ENCODE results near the gene ENOX2. TPM values are rescaled to one million over a fixed set of nuclear protein-coding genes. Genes with fewer than 3 reads are reported as not detected.
"Not testable (repeated sequence)": the region's sequence is repeated elsewhere in the genome, so short reads cannot be mapped to it uniquely, and the experiment has no call there.

Gene ENOX2
- total RNA-seq, 2 experiments from 2014 or later, result 10.9 to 14.2 TPM

DNA sequence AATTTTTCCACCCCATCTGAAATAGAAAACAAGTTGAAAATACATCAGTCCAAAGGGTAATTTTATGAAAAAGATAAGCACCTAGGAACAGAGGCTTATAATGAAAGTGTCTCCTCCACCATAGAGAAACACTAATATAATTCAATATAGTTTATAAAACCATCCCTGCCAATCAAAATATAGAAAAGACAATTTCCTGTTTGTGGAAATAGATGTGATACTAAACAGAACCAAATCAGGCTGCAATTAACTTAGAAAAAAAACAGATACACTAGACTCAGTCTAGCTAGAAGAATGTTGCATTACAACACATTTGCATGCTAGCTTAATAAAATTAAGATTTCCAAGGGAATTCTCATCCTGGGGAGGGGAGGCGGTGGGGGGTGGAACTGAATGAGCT, 68.2 kb downstream of the ENOX2 start:
- H3K4me3 Mint-ChIP-seq, result no peak overlapping the region
- H3K36me3 Mint-ChIP-seq (ENCODE audit: low read depth), result no peaks in the 10 kb centered on the region
- no peak for DNase-seq

GRCh38 chrX:130834149-130834548, 68.9 kb downstream of the ENOX2 start:
- no peaks in the 10 kb centered on the region for H3K27me3 Mint-ChIP-seq (ENCODE audit: low read depth)
- ATAC-seq (no peak), DNase-seq (no peak)
- H3K27ac Mint-ChIP-seq, result no peak overlapping the region
- H3K9me3 Mint-ChIP-seq (ENCODE audit: insufficient read depth), result no peaks in the 10 kb centered on the region
- no peak overlapping the region for H3K4me3 Mint-ChIP-seq
- CTCF ChIA-PET, result no interaction called here
- H3K36me3 Mint-ChIP-seq (ENCODE audit: low read depth), result no peaks in the 10 kb centered on the region
- POLR2A ChIA-PET, result no interaction called here
- H3K4me1 Mint-ChIP-seq (ENCODE audit: low read depth), result no peaks in the 10 kb centered on the region

More for the DNA sequence above, 68.2 kb downstream of the ENOX2 start:
- ChIA-PET CTCF (no interaction called here), POLR2A (no interaction called here)
- ATAC-seq, result no peak
- Mint-ChIP-seq H3K27ac (no peak overlapping the region), H3K4me1 (ENCODE audit: low read depth) (no peaks in the 10 kb centered on the region), H3K9me3 (ENCODE audit: insufficient read depth) (no peaks in the 10 kb centered on the region), H3K27me3 (ENCODE audit: low read depth) (no peaks in the 10 kb centered on the region)

DNA sequence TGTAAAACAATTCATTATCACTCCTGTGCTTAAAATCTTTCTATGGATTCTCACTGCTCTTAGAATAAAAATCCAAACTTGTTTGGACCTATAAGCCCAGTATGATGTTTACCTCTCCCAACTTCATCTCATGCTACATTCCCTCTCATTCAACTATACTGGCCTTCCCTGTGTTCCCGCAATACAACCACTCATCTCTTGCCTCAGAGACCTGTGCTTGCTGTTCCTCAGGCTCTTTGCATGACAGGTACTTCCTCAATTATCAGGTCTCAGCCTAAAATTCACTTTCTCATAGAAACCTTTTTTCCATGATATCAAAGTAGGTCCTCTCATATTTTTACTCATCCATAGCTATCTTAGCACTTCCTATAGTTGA, 71.7 kb downstream of the ENOX2 start:
- H3K4me1 Mint-ChIP-seq (ENCODE audit: low read depth), result no peaks in the 10 kb centered on the region
- H3K27me3 Mint-ChIP-seq (ENCODE audit: low read depth), result no peaks in the 10 kb centered on the region
- H3K36me3 Mint-ChIP-seq (ENCODE audit: low read depth), result no peaks in the 10 kb centered on the region
- ATAC-seq (no peak), DNase-seq (no peak)
- no peak overlapping the region for H3K4me3 Mint-ChIP-seq
- H3K27ac Mint-ChIP-seq, result no peak overlapping the region
- no peaks in the 10 kb centered on the region for H3K9me3 Mint-ChIP-seq (ENCODE audit: insufficient read depth)
- ChIA-PET POLR2A (no interaction called here), CTCF (no interaction called here)

DNA sequence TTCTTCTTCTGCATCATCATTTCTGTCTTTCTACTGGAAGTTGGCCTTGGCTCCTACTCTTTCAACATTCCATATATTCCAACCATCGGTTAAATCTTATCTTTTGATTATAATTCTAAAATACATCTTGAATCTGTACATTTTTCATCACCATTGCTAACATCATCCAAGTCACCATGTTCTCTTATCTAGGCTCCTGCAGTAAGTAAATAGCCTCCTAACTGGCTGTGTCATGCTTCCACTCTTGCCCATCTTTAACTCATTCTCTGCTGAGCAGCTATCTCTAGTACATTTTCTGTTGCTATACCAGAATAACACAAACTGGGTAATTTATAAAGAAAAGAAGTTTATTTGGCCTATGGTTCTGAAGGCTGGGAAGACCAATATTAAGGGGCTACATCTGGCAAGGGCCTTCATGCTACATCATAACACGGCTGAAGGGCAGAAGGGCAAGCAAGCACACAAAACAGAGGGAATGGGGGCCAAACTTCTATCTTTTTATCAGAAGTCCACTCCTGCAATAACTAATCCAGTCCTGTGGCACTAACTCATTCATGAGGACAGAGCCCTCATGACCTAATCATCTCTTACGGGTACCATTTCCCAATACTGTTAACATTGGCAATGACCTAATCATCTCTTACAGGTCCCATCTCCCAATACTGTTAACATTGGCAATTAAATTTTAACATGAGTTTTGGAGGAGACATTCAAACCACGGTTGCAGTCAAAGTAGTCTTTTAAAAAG, 72.2 kb downstream of the ENOX2 start:
- Mint-ChIP-seq H3K27me3 (ENCODE audit: low read depth) (no peaks in the 10 kb centered on the region), H3K4me3 (no peak overlapping the region), H3K27ac (no peak overlapping the region), H3K9me3 (ENCODE audit: insufficient read depth) (no peaks in the 10 kb centered on the region), H3K4me1 (ENCODE audit: low read depth) (no peaks in the 10 kb centered on the region), H3K36me3 (ENCODE audit: low read depth) (no peaks in the 10 kb centered on the region)
- ChIA-PET POLR2A (no interaction called here), CTCF (no interaction called here)
- no peak for DNase-seq
- no peak for ATAC-seq

DNA sequence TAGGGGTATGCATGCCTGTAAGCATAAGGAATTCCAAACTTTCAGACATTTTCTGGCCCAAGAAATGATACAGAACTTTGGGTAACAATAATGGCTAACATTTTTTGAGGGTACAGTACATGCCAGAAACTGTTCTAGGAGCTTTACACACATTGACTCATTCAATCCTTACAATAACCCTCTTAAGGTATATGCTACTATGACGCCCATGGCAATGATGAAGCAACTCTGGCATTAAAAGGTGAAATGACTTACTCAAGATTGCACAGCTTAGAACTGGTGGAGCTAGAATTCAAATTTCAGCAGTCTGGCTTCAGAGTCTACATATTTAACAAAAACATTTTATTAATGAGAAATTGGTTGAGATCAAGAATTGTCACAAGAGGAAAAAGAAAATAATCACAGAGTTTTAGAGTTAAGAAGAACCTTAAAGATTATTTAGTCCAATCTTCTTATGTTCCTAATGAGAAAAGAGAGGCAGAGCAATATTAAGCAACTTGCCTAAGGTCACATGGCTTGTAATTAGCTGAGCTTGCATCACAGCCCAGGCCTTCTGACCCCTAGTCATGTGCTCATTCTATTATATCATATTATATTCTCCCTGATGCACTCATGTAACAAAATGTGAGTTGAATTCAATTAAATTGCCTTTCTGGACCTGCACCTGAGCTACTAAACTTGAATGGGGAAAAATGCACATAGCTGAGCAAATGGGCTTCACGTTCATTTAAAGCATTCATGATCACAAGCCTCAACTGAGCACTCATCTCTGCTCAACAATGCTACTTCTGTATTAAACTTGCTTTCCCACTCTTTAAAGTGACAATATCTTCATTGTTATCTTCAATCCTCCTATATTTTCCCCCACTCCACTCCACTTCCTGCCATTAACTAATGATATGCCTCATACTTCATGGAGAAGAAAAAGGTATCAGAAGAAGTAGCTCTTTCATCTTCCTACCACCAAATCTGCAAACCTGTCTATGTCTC, 73.2 kb downstream of the ENOX2 start:
- ChIA-PET CTCF (no interaction called here), POLR2A (no interaction called here)
- Mint-ChIP-seq H3K9me3 (ENCODE audit: insufficient read depth) (no peaks in the 10 kb centered on the region), H3K27me3 (ENCODE audit: low read depth) (no peaks in the 10 kb centered on the region), H3K4me1 (ENCODE audit: low read depth) (no peaks in the 10 kb centered on the region), H3K27ac (no peak overlapping the region), H3K4me3 (no peak overlapping the region), H3K36me3 (ENCODE audit: low read depth) (no peaks in the 10 kb centered on the region)
- no peak for DNase-seq
- ATAC-seq, result no peak

- POLR2A ChIA-PET, result no interaction called here
- no peak for DNase-seq
Measured at GRCh38 chrX:130828641-130829040, 74.4 kb downstream of the ENOX2 start.

GRCh38 chrX:130827648-130828047, 75.4 kb downstream of the ENOX2 start:
- no peaks in the 10 kb centered on the region for H3K9me3 Mint-ChIP-seq (ENCODE audit: insufficient read depth)
- ATAC-seq, result no peak
- CTCF ChIA-PET, result no interaction called here

More at GRCh38 chrX:130828641-130829040, 74.4 kb downstream of the ENOX2 start:
- Mint-ChIP-seq H3K4me3 (no peak overlapping the region), H3K27ac (no peak overlapping the region), H3K4me1 (ENCODE audit: low read depth) (no peaks in the 10 kb centered on the region), H3K9me3 (ENCODE audit: insufficient read depth) (no peaks in the 10 kb centered on the region), H3K36me3 (ENCODE audit: low read depth) (no peaks in the 10 kb centered on the region), H3K27me3 (ENCODE audit: low read depth) (no peaks in the 10 kb centered on the region)
- CTCF ChIA-PET, result no interaction called here
- ATAC-seq, result no peak

GRCh38 chrX:130826249-130826648, 76.8 kb downstream of the ENOX2 start:
- POLR2A ChIA-PET, result no interaction called here
- ATAC-seq, result no peak
- H3K27me3 Mint-ChIP-seq (ENCODE audit: low read depth), result no peaks in the 10 kb centered on the region
- H3K4me1 Mint-ChIP-seq (ENCODE audit: low read depth), result no peaks in the 10 kb centered on the region
- no peak overlapping the region for H3K4me3 Mint-ChIP-seq
- H3K27ac Mint-ChIP-seq, result no peak overlapping the region
- H3K36me3 Mint-ChIP-seq (ENCODE audit: low read depth), result no peaks in the 10 kb centered on the region
- no peak for DNase-seq
- CTCF ChIA-PET, result no interaction called here
- no peaks in the 10 kb centered on the region for H3K9me3 Mint-ChIP-seq (ENCODE audit: insufficient read depth)

More at GRCh38 chrX:130827648-130828047, 75.4 kb downstream of the ENOX2 start:
- POLR2A ChIA-PET, result no interaction called here
- Mint-ChIP-seq H3K27me3 (ENCODE audit: low read depth) (no peaks in the 10 kb centered on the region), H3K4me3 (no peak overlapping the region), H3K36me3 (ENCODE audit: low read depth) (no peaks in the 10 kb centered on the region), H3K27ac (no peak overlapping the region), H3K4me1 (ENCODE audit: low read depth) (no peaks in the 10 kb centered on the region)
- no peak for DNase-seq

GRCh38 chrX:130825525-130825924, 77.5 kb downstream of the ENOX2 start:
- Mint-ChIP-seq H3K36me3 (ENCODE audit: low read depth) (peaks cover 1% of the 10 kb centered on the region), H3K27ac (no peak overlapping the region), H3K4me1 (ENCODE audit: low read depth) (peaks cover 2% of the 10 kb centered on the region), H3K9me3 (ENCODE audit: insufficient read depth) (no peaks in the 10 kb centered on the region), H3K4me3 (no peak overlapping the region), H3K27me3 (ENCODE audit: low read depth) (no peaks in the 10 kb centered on the region)
- no peak for ATAC-seq
- no peak for DNase-seq
- CTCF ChIA-PET, result no interaction called here
- POLR2A ChIA-PET, result no interaction called here

- ATAC-seq; H3K36me3 Mint-ChIP-seq (ENCODE audit: low read depth); H3K4me3 Mint-ChIP-seq; H3K27me3 Mint-ChIP-seq (ENCODE audit: low read depth); DNase-seq; H3K4me1 Mint-ChIP-seq (ENCODE audit: low read depth); H3K9me3 Mint-ChIP-seq (ENCODE audit: insufficient read depth); POLR2A ChIA-PET; H3K27ac Mint-ChIP-seq; CTCF ChIA-PET: not testable (repeated sequence)
Measured at GRCh38 chrX:130819367-130819766, 83.6 kb downstream of the ENOX2 start.

GRCh38 chrX:130813932-130814331, 89.1 kb downstream of the ENOX2 start:
- ATAC-seq; H3K27ac Mint-ChIP-seq; H3K4me1 Mint-ChIP-seq (ENCODE audit: low read depth); H3K9me3 Mint-ChIP-seq (ENCODE audit: insufficient read depth); H3K36me3 Mint-ChIP-seq (ENCODE audit: low read depth); POLR2A ChIA-PET; H3K4me3 Mint-ChIP-seq; DNase-seq; H3K27me3 Mint-ChIP-seq (ENCODE audit: low read depth): not testable (repeated sequence)
- CTCF ChIA-PET, result interaction anchor here (0.9 kb wide), 1 partner anchor 10 kb away, joined by 3 read pairs; no protein-coding TSS in a partner anchor

DNA sequence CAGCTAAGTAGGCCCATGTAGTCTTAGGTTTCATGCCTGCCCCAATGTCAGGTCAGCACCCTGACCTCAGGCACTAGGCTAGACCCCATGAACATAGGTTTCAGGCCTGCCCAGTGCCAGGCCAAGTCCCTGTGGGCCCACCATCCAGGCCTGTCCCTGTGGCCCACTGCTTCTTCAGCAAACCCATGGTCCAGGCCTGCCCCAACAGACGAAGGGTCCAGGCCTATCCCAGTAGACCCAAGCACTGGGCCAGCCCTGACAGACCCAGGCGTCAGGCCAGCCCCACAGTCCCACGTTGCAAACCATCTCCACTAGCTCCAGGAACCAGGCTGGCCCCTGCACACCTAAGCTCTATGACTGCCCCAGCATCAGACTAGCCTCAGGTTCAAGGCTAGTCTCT, 92.4 kb downstream of the ENOX2 start:
- peaks cover 3% of the 10 kb centered on the region for H3K4me1 Mint-ChIP-seq (ENCODE audit: low read depth)
- POLR2A ChIA-PET, result no interaction called here
- peaks cover 5% of the 10 kb centered on the region for H3K9me3 Mint-ChIP-seq (ENCODE audit: insufficient read depth)
- ATAC-seq (no peak), DNase-seq (no peak)
- no peaks in the 10 kb centered on the region for H3K36me3 Mint-ChIP-seq (ENCODE audit: low read depth)
- no peak overlapping the region for H3K4me3 Mint-ChIP-seq
- H3K27ac Mint-ChIP-seq, result no peak overlapping the region
- CTCF ChIA-PET, result no interaction called here
- H3K27me3 Mint-ChIP-seq (ENCODE audit: low read depth), result no peaks in the 10 kb centered on the region

All from activated CD8-positive, alpha-beta T cell treated with anti-CD3 and anti-CD28 coated beads, Interleukin-2, amount 10 ng/mL, durations not matched to agents 7 days and 5 days (primary cell).